ENCODE results near the gene TAMALIN. TPM values are rescaled to one million over a fixed set of nuclear protein-coding genes. Genes with fewer than 3 reads are reported as not detected.

TAMALIN gene
- total RNA-seq, 2 donors from 2014 or later = 5.0 to 15.2 TPM

GRCh38 chr12:52044292-52044983 lies 37.7 kb downstream of the TAMALIN start:
- H3K4me3 ChIP-seq = no peak overlapping the region
- intact Hi-C loops (cut with DNase I) = no loop called here
- DNase-seq = no peak
- H3K27ac ChIP-seq = peak overlapping the region; percentile 53
- no peaks in the 10 kb centered on the region for H3K36me3 ChIP-seq
- H3K4me1 ChIP-seq = peaks cover 9% of the 10 kb centered on the region
- no peak for TF ChIP-seq CTCF (IDR thresholded peaks at IDR 0.05)
- no peaks in the 10 kb centered on the region for H3K27me3 ChIP-seq
- H3K9ac ChIP-seq (ENCODE audit: low read depth in 2 of 2, low read length in 2 of 2) = peak overlapping the region; percentile 1 to 2
- H3K9me3 ChIP-seq = no peaks in the 10 kb centered on the region

GRCh38 chr12:52045794-52046199 lies 39.1 kb downstream of the TAMALIN start:
- H3K4me3 ChIP-seq = no peak overlapping the region
- peak; percentile 82 for DNase-seq
- no peak for TF ChIP-seq CTCF (IDR thresholded peaks at IDR 0.05)
- no peaks in the 10 kb centered on the region for H3K36me3 ChIP-seq
- H3K9ac ChIP-seq (ENCODE audit: low read depth in 2 of 2, low read length in 2 of 2) = peak overlapping the region; percentile 61 to 64
- intact Hi-C loops (cut with DNase I) = no loop called here
- H3K27ac ChIP-seq = peak overlapping the region; percentile 40
- H3K9me3 ChIP-seq = no peaks in the 10 kb centered on the region
- peaks cover 17% of the 10 kb centered on the region for H3K4me1 ChIP-seq
- no peaks in the 10 kb centered on the region for H3K27me3 ChIP-seq

- H3K4me3 ChIP-seq = no peak overlapping the region
- H3K27me3 ChIP-seq = no peaks in the 10 kb centered on the region
- H3K27ac ChIP-seq = no peak overlapping the region
- TF ChIP-seq CTCF (IDR thresholded peaks at IDR 0.05) = no peak
- no peak for DNase-seq
- intact Hi-C loops (cut with DNase I) = no loop called here
- no peak overlapping the region for H3K9ac ChIP-seq (ENCODE audit: low read depth in 2 of 2, low read length in 2 of 2)
- no peaks in the 10 kb centered on the region for H3K36me3 ChIP-seq
- H3K9me3 ChIP-seq = no peaks in the 10 kb centered on the region
- peaks cover 17% of the 10 kb centered on the region for H3K4me1 ChIP-seq
These were observed 40.1 kb downstream of the TAMALIN start for GRCh38 chr12:52046859-52047258.

GRCh38 chr12:52049286-52049685 lies 42.5 kb downstream of the TAMALIN start:
- Histone ChIP-seq H3K27me3 (no peaks in the 10 kb centered on the region), H3K4me1 (peaks cover 17% of the 10 kb centered on the region), H3K9me3 (no peaks in the 10 kb centered on the region), H3K4me3 (no peak overlapping the region), H3K27ac (no peak overlapping the region), H3K9ac (ENCODE audit: low read depth in 2 of 2, low read length in 2 of 2) (no peak overlapping the region), H3K36me3 (no peaks in the 10 kb centered on the region)
- intact Hi-C loops (cut with DNase I) = no loop called here
- no peak for DNase-seq
- TF ChIP-seq CTCF (IDR thresholded peaks at IDR 0.05) = no peak

GRCh38 chr12:52049688-52050087 lies 42.9 kb downstream of the TAMALIN start:
- Histone ChIP-seq H3K36me3 (no peaks in the 10 kb centered on the region), H3K9ac (ENCODE audit: low read depth in 2 of 2, low read length in 2 of 2) (peak overlapping the region in 1 of 2 donors; percentile 87), H3K9me3 (no peaks in the 10 kb centered on the region), H3K27me3 (no peaks in the 10 kb centered on the region), H3K27ac (no peak overlapping the region), H3K4me3 (no peak overlapping the region), H3K4me1 (peaks cover 17% of the 10 kb centered on the region)
- intact Hi-C loops (cut with DNase I) = loop anchor here (2.0 kb wide), 1 partner anchor 17 kb away; no protein-coding TSS in a partner anchor
- TF ChIP-seq CTCF (IDR thresholded peaks at IDR 0.05) = no peak
- DNase-seq = peak; percentile 20
